ENCODE data around the gene GALNTL6. TPM values are rescaled to one million over a fixed set of nuclear protein-coding genes. Genes with fewer than 3 reads are reported as not detected.

Gene GALNTL6
- total RNA-seq, 2 donors from 2014 or later = 0.08 TPM; not detected in 1

DNA sequence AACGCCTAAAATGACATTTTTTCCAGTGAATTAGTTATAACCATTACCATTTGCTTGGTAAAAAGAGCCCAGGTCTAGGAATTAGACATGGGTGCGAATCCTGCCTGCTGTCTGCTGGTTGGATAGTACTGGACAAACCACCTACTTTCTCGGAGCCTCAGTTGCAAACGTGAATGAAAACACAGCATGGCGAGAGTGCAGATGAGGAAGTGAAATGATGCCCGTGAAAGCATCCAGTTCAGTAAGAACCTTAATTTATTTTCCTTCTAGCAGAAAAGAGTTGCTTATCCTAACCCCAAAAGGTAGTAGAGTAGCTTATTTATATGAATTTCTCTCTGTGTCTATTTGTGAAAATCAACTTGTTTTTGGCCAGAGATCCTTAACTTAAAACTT, 1184.0 kb downstream of the GALNTL6 start:
- Histone ChIP-seq H3K9me3 (no peaks in the 10 kb centered on the region), H3K4me3 (no peak overlapping the region), H3K27me3 (no peaks in the 10 kb centered on the region), H3K4me1 (no peaks in the 10 kb centered on the region), H3K36me3 (no peaks in the 10 kb centered on the region), H3K27ac (no peak overlapping the region)
- no peak for DNase-seq (ENCODE audit: low spot score)
- TF ChIP-seq, protein P1, sequence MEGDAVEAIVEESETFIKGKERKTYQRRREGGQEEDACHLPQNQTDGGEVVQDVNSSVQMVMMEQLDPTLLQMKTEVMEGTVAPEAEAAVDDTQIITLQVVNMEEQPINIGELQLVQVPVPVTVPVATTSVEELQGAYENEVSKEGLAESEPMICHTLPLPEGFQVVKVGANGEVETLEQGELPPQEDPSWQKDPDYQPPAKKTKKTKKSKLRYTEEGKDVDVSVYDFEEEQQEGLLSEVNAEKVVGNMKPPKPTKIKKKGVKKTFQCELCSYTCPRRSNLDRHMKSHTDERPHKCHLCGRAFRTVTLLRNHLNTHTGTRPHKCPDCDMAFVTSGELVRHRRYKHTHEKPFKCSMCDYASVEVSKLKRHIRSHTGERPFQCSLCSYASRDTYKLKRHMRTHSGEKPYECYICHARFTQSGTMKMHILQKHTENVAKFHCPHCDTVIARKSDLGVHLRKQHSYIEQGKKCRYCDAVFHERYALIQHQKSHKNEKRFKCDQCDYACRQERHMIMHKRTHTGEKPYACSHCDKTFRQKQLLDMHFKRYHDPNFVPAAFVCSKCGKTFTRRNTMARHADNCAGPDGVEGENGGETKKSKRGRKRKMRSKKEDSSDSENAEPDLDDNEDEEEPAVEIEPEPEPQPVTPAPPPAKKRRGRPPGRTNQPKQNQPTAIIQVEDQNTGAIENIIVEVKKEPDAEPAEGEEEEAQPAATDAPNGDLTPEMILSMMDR (IDR thresholded peaks at IDR 0.05) = no peak

DNA sequence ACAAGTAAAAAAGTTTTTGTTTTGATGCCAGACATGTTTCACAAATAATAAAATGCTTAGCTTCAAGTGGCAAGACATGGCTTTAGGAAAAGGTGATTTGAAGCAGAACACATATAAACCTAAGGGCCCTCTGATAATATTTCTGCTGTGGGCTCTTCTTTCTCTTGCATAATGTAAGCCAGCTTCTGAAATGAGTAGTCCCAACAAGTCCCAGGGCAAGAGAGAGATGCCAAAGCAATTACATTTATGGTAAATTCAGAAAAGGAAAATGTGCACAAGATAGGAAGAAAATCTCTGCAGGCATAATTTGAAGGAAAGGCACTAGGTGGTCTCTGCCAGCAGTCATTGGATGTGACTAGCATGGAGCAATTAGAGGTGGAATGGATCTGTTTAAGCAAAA, 1184.7 kb downstream of the GALNTL6 start:
- H3K4me3 ChIP-seq = no peak overlapping the region
- H3K4me1 ChIP-seq = no peaks in the 10 kb centered on the region
- H3K27me3 ChIP-seq = no peaks in the 10 kb centered on the region
- no peaks in the 10 kb centered on the region for H3K36me3 ChIP-seq
- H3K9me3 ChIP-seq = no peaks in the 10 kb centered on the region
- DNase-seq (ENCODE audit: low spot score) = no peak
- H3K27ac ChIP-seq = no peak overlapping the region
- TF ChIP-seq, protein P1 (IDR thresholded peaks at IDR 0.05) = no peak

DNA sequence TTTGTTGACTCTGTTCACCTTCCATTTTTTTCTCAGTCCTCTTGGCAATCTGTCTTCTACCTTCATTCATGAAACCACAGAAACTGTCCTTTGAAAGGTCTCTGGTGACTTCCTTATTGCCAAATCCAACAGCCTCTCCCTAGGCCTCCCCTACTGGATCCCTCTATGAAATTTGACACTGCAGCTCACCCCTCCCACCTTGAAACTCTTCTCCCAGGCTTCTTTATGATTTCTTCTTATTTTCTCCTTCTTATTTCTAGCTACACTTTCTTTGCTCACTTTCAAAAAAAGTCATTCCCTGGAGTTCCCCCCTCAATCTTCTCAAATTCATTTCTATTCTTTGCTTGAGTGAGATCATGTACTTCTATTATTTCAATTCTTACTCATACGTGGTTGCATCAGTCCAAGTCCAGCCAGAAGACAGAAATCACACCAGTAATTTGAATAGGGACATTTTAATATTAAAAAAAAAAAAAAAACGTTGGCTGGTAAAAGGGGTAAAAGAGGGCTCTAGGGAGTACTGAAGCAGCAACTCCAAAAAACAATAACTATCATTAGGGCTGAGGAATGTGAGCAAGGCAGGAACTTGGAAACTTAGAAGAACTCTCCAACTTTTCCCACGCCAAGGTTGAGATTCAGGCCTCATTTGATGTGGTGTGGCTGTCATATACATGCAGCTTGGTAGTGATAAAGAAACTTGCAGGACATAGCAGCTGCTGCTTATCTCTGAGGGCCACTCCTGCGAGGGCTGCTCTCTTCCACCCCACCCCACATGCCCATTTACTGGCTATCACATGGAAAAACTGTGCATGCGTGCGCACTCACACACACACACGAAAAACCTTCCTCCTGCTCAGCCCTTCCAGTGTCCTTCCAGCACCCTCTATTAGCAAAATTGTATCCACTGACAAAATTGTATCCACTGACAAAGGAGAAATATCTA, 1185.6 kb downstream of the GALNTL6 start:
- H3K4me1 ChIP-seq = no peaks in the 10 kb centered on the region
- H3K27ac ChIP-seq = no peak overlapping the region
- no peak overlapping the region for H3K4me3 ChIP-seq
- no peaks in the 10 kb centered on the region for H3K27me3 ChIP-seq
- TF ChIP-seq, protein P1 (IDR thresholded peaks at IDR 0.05) = no peak
- no peaks in the 10 kb centered on the region for H3K36me3 ChIP-seq
- no peaks in the 10 kb centered on the region for H3K9me3 ChIP-seq
- no peak for DNase-seq (ENCODE audit: low spot score)

DNA sequence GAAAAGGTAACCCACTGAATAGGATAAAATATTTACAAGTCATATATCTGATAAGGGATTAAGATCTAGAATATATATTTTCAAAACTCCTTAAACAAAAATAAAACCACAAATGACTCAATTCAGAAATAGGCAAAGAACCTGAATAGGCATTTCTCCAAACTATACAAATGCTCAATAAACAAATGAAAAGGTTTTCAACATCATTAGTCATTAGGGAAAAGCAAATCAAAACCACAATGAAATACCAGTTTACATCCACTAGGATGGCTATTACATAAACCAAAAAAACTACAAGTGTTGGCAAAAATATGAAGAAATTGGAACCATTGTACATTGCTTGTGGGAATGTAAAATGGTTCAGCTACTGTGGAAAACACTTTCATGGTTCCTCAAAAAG, 1188.4 kb downstream of the GALNTL6 start:
- Histone ChIP-seq H3K27ac (no peak overlapping the region), H3K9me3 (no peaks in the 10 kb centered on the region), H3K36me3 (no peaks in the 10 kb centered on the region), H3K4me3 (no peak overlapping the region), H3K4me1 (no peaks in the 10 kb centered on the region), H3K27me3 (no peaks in the 10 kb centered on the region)
- no peak for DNase-seq (ENCODE audit: low spot score)
- TF ChIP-seq, protein P1 (IDR thresholded peaks at IDR 0.05) = no peak

DNA sequence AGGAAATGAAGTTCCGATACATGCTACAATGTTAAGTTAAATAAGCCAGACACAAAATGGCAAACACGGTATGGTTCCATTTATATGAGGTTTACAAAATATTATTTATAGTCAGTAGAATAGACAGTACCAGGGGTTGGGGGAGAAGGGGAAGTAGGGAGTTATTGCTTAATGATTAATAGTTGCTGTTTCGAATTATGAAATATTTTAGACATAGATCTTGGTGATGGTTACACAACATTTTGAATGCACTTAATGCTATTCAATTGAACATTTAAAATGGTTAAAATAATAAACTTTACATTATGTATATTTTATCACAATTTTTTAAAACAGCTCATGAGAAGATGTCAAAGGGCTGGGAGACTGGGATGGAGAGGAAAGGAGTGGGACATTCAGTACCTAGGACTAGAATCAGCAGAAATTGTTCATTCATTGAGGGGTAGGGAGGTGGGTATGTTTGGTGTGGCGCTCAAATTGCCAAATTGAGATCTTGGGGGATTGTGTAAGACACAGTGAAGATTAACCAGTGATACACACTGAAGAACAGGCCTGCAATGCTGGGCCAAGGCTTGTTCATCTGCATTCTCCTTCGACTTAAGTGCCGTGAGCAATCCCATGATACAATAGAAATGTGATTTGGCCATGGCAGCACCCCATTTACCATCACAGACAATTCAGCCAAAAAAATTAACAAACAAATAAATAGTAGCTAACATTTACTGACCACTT, 1189.8 kb downstream of the GALNTL6 start:
- no peaks in the 10 kb centered on the region for H3K9me3 ChIP-seq
- TF ChIP-seq, protein P1 (IDR thresholded peaks at IDR 0.05) = no peak
- no peak for DNase-seq (ENCODE audit: low spot score)
- no peak overlapping the region for H3K4me3 ChIP-seq
- no peaks in the 10 kb centered on the region for H3K27me3 ChIP-seq
- H3K4me1 ChIP-seq = no peaks in the 10 kb centered on the region
- H3K36me3 ChIP-seq = no peaks in the 10 kb centered on the region
- no peak overlapping the region for H3K27ac ChIP-seq
